Thyroid gland (tissue), 4 donors: ENCODE measurements around the gene PRRG4.

ENCODE experiments used
- CTCF ChIP-seq, 6 experiments: fragments of 200-600 bp in 3 of 6; fragments of 450-650 bp in 3 of 6; sonication (generic) in 3 of 6; IDR thresholded peaks; one replicate each; pipeline ENCODE4 v1.5.1; 2016 to 2019; ENCODE audit warnings: antibody characterized with exemption in 6 of 6, mild to moderate bottlenecking in 2 of 6, inconsistent platforms in 1 of 6, moderate library complexity in 1 of 6
- POLR2A ChIP-seq, 2 donors: fragments of 450-650 bp; IDR thresholded peaks; one replicate each; pipeline ENCODE4 v1.6.1; 2017; ENCODE audit warnings: antibody characterized with exemption in 2 of 2, mild to moderate bottlenecking in 2 of 2, moderate library complexity in 1 of 2

DNA sequence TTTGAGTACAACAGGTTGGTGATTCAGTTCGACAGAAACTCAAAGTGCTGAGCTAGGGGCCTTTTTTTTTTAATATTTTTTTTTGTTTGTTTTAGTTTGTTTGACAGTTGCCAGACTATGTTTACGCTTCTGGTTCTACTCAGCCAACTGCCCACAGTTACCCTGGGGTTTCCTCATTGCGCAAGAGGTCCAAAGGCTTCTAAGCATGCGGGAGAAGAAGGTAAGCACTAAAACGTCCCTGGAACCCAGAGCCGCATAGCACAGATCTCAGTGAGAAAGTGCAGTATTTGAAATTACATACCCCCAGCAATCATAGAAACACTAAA is 649 bp downstream of the PRRG4 start:
- TF ChIP-seq CTCF (IDR thresholded peaks at IDR 0.05) (no peak), POLR2A (IDR thresholded peaks at IDR 0.05) (no peak)
